Measurements from ENCODE around the gene GOLPH3. TPM values are rescaled to one million over a fixed set of nuclear protein-coding genes. Genes with fewer than 3 reads are reported as not detected.
"Not testable (repeated sequence)": the region's sequence is repeated elsewhere in the genome, so short reads cannot be mapped to it uniquely, and the experiment has no call there.

The GOLPH3 gene
- total RNA-seq, 1 donor from 2014 or later, result 50.0 TPM

GRCh38 chr5:32099486-32100035 lies 74.6 kb downstream of the GOLPH3 start:
- DNase-seq (ENCODE audit: low read depth in 2 of 2), result peak in 1 of 2 donors; percentile 18

- DNase-seq (ENCODE audit: low read depth in 2 of 2), result peak in 1 of 2 donors; percentile 91
Measured at GRCh38 chr5:32098890-32099310, 75.2 kb downstream of the GOLPH3 start.

- peak; percentile 67 to 94 for DNase-seq (ENCODE audit: low read depth in 2 of 2)
Measured at GRCh38 chr5:32098291-32098690, 75.8 kb downstream of the GOLPH3 start.

DNA sequence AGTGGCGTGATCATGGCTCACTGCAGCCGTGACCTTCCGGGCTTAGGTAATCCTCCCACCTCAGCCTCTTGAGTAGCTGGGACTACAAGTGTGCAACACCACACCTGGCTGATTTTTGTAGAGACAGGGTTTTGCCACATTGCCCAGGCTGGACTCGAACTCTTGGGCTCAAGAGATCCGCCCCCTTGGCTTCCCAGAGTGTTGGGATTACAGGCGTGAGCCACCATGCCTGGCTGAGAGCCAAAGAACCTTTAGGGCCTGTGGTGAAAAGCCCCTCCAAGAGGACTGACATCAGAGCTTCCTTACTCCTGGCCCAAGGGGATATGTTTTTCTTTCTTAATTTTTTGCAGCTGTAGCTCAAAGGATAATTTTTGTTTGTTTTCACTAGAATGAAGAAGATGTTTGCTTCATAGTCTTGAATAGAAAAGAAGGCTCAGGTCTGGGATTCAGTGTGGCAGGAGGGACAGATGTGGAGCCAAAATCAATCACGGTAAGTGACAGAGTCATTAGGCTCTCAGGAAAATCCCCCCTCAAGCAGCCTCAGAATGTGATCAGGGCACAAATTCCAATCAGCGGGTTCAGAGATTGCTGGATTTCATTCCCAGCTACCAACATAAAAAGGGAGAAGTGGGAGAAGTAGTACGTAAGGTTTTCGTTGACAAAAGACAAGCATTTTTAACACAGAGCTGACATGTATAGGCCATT lies 77.1 kb downstream of the GOLPH3 start:
- peak in 1 of 2 donors; percentile 19 for DNase-seq (ENCODE audit: low read depth in 2 of 2)

DNA sequence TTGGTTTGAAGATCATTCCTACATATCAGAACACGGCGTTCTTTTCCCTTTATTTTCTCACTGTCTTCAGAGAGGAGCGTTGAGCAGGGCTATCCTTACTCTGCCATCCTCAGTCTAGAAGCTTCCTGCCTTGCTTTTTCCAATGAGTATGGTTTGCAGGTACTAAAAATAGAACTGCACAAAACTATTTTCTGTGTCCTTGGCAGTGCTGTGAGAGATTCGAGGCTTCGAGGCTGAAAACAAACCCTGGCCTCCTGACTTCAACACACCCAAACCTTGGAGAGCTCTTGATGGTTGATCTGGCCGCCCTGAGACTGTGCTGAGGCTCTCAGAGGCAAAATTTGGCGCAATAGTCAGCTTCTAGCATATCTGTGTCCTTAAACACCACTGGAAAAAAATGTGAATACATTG lies 78.9 kb downstream of the GOLPH3 start:
- DNase-seq (ENCODE audit: low read depth in 2 of 2), result no peak

- DNase-seq (ENCODE audit: low read depth in 2 of 2), result no peak
Measured at GRCh38 chr5:32094691-32095090, 79.4 kb downstream of the GOLPH3 start.

DNA sequence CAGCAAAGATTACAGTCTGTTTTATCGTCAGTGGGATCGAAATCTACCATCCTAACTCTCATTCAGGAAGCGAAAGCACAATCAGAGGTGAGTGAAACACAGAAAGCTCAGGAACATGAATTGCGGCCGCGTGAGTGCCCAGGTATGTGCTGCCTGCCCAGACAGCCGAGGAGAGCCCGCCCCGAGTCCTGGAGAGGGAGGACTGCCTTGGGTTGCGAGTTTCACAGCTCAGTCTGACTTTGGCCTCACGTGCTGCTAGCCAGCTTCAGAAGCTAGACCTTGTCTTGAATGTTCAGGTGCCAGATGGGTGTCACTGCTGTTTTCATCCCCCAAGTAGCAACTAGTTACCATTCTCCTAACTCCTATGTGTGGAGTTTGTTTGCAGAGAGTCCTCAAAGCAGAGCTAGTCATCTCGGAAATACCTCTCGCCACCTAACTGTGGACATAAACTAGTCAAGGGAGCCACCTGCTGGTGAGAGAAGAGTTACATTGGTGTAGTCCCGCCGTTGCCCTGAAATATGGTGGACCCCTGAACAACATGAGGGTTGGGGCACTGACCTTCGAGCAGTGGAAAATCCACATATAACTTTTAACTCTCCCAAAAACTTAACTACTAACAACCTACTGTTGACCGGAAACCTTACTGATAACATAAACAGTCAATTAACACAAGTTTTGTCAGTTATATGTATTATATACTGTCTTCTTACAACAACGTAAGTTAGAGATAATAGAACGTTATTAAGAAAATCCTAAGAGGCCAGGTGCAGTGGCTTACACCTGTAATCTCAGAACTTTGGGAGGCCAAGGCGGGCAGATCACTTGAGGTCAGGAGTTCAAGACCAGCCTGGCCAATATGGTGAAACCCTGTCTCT lies 80.9 kb downstream of the GOLPH3 start:
- DNase-seq (ENCODE audit: low read depth in 2 of 2), result peak; percentile 82 to 83

- no peak for DNase-seq (ENCODE audit: low read depth in 2 of 2)
Measured at GRCh38 chr5:32090755-32091128, 83.4 kb downstream of the GOLPH3 start.

GRCh38 chr5:32090026-32090754 lies 83.9 kb downstream of the GOLPH3 start:
- no peak for DNase-seq (ENCODE audit: low read depth in 2 of 2)

- no peak for DNase-seq (ENCODE audit: low read depth in 2 of 2)
Measured at GRCh38 chr5:32089146-32090000, 84.7 kb downstream of the GOLPH3 start.

GRCh38 chr5:32088214-32088613 lies 85.9 kb downstream of the GOLPH3 start:
- no peak for DNase-seq (ENCODE audit: low read depth in 2 of 2)

DNA sequence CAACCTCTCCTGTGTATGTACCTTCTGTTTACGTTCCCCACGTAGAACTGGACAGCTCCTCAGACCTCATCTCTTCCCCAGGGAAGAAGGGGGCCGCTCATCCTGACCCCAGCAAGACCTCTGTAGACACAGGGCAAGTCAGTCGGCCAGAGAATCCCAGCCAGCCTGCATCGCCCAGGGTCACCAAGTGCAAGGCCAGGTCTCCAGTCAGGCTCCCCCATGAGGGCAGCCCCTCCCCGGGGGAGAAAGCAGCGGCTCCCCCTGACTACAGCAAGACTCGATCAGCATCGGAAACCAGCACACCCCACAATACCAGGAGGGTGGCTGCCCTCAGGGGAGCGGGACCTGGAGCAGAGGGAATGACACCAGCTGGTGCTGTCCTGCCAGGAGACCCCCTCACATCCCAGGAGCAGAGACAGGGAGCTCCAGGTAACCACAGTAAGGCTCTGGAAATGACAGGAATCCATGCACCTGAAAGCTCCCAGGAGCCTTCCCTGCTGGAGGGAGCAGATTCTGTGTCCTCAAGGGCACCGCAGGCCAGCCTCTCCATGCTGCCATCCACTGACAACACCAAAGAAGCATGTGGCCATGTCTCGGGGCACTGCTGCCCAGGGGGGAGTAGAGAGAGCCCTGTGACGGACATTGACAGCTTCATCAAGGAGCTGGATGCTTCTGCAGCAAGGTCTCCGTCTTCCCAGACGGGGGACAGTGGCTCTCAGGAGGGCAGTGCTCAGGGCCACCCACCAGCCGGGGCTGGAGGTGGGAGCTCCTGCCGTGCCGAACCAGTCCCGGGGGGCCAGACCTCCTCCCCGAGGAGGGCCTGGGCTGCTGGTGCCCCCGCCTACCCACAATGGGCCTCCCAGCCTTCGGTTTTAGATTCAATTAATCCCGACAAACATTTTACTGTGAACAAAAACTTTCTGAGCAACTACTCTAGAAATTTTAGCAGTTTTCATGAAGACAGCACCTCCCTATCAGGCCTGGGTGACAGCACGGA lies 86.7 kb downstream of the GOLPH3 start:
- DNase-seq (ENCODE audit: low read depth in 2 of 2), result no peak

DNA sequence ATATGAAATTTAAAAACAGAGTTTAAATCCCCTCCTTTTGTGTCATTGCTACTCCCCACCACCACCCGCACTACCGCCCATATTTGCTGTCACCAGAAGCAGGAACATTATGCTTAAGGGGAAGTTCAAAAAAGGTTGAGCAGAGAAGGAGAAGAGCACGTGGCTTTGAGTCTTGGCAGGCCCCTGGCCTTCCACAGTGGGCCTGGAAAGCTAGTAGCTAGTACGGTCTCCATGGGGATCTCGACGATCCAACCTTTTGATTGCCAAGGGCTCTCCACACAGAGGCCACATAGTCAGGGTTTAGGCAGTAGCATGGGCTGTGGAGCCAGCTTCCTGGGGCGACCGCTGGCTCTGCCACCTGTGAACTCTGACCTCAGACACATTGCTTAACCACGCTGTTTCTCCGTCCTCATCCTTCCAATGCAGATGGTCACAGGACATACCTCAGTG lies 90.1 kb downstream of the GOLPH3 start:
- DNase-seq (ENCODE audit: low read depth in 2 of 2), result no peak

GRCh38 chr5:32082701-32083100 lies 91.4 kb downstream of the GOLPH3 start:
- DNase-seq (ENCODE audit: low read depth in 2 of 2), result no peak

- not testable (repeated sequence) for DNase-seq (ENCODE audit: low read depth in 2 of 2)
Measured at GRCh38 chr5:32080565-32080964, 93.6 kb downstream of the GOLPH3 start.

GRCh38 chr5:32078855-32079254 lies 95.3 kb downstream of the GOLPH3 start:
- DNase-seq (ENCODE audit: low read depth in 2 of 2), result not testable (repeated sequence)

DNA sequence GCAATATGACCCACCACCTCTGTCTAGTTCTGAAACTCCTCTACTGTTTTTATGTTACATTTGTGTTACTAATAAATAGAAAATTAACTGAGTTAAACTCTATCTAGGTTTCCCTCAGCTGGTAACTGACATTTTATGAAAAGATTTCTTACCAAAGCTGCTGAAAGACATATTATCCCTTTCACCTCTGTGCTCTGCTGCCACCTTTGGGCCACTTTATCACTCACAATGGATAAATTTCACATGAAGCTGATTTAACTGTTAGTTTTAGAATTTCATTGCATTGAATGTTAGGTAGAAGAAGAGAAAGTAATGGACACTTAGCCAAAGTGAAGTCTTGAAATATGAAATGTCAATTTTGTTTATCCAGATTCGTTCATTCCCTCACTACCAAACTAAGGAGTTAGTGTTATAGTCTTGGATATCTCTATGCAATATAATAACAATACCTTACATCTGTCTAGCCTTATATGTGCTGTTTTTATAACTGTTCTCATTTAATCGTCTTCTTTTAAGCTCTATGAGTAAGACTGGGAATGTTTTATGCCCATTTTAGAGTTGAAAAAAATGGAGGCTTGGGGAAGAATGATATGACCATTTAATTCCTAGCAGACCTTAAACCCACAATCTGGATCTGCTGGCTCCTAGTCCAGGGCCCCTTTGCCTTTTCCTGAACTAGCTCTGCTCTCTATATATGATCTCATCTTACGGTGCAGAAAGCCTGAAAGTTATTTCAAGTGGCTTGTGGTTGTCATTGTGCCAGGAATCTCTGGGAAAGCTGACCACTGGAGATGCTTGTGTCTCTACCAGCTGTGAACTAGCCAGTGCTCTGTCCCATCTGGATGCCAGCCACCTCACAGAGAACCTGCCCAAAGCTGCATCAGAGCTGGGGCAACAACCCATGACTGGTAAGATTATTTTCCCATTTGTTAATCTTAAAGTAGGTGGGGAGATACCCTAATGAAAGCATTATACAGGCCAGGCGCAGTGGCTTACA lies 97.1 kb downstream of the GOLPH3 start:
- DNase-seq (ENCODE audit: low read depth in 2 of 2), result peak; percentile 67 to 70

Measured in lung microvascular endothelial cell (primary cell).